GM19324 (cell line): ENCODE results near the gene KDM4B.

ENCODE experiments used
- ATAC-seq: cut with Tn5 transposase; IDR thresholded peaks from one replicate; pipeline ENCODE4 v1.9.1; 2021; ENCODE audit warnings: mild to moderate bottlenecking, moderate library complexity; ENCODE audit not compliant: unreplicated experiment, low FRiP score

Gene KDM4B

GRCh38 chr19:5047251-5047935 is 78.5 kb downstream of the KDM4B start:
- ATAC-seq = no peak

- no peak for ATAC-seq
Measured at GRCh38 chr19:5048091-5048726, 79.3 kb downstream of the KDM4B start.

GRCh38 chr19:5048727-5049553 is 80.0 kb downstream of the KDM4B start:
- no peak for ATAC-seq

- ATAC-seq = no peak
Measured at GRCh38 chr19:5049561-5049960, 80.6 kb downstream of the KDM4B start.

GRCh38 chr19:5050067-5050656 is 81.2 kb downstream of the KDM4B start:
- ATAC-seq = no peak

GRCh38 chr19:5050905-5051304 is 82.0 kb downstream of the KDM4B start:
- ATAC-seq = no peak

GRCh38 chr19:5051619-5052018 is 82.7 kb downstream of the KDM4B start:
- ATAC-seq = no peak

GRCh38 chr19:5052515-5052914 is 83.6 kb downstream of the KDM4B start:
- ATAC-seq = no peak

- no peak for ATAC-seq
Measured at GRCh38 chr19:5052945-5053485, 84.1 kb downstream of the KDM4B start.

GRCh38 chr19:5053661-5054060 is 84.7 kb downstream of the KDM4B start:
- no peak for ATAC-seq

GRCh38 chr19:5054551-5055456 is 85.9 kb downstream of the KDM4B start:
- no peak for ATAC-seq

GRCh38 chr19:5055457-5055776 is 86.5 kb downstream of the KDM4B start:
- ATAC-seq = no peak

- no peak for ATAC-seq
Measured at GRCh38 chr19:5057860-5058259, 88.9 kb downstream of the KDM4B start.

- no peak for ATAC-seq
Measured at GRCh38 chr19:5058521-5059212, 89.8 kb downstream of the KDM4B start.

GRCh38 chr19:5059213-5059574 is 90.3 kb downstream of the KDM4B start:
- no peak for ATAC-seq

- no peak for ATAC-seq
Measured at GRCh38 chr19:5059793-5060192, 90.9 kb downstream of the KDM4B start.

- no peak for ATAC-seq
Measured at GRCh38 chr19:5062195-5062594, 93.3 kb downstream of the KDM4B start.

GRCh38 chr19:5062799-5063198 is 93.9 kb downstream of the KDM4B start:
- no peak for ATAC-seq

- no peak for ATAC-seq
Measured at GRCh38 chr19:5063873-5064645, 95.1 kb downstream of the KDM4B start.
